ENCODE measurements around the gene KLK3. TPM values are rescaled to one million over a fixed set of nuclear protein-coding genes. Genes with fewer than 3 reads are reported as not detected.

KLK3 gene
- total and polyA plus RNA-seq, 11 donors: not detected

DNA sequence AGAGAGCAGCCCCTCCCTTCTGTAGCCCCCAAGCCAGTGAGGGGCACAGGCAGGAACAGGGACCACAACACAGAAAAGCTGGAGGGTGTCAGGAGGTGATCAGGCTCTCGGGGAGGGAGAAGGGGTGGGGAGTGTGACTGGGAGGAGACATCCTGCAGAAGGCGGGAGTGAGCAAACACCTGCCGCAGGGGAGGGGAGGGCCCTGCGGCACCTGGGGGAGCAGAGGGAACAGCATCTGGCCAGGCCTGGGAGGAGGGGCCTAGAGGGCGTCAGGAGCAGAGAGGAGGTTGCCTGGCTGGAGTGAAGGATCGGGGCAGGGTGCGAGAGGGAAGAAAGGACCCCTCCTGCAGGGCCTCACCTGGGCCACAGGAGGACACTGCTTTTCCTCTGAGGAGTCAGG, 4.2 kb downstream of the KLK3 start:
- TF ChIP-seq CTCF (IDR thresholded peaks at IDR 0.05) (no peak), POLR2A (IDR thresholded peaks at IDR 0.05) (no peak)
- no peaks in the 10 kb centered on the region for H3K9me3 ChIP-seq
- 7 to 19% (median 14%) methylated on average over 7 of the region's 7 CpGs for WGBS, 4 donors
- peaks cover 0 to 52% (median 21%) of the 10 kb centered on the region in 9 donors for H3K27me3 ChIP-seq
- no peaks in the 10 kb centered on the region for H3K4me1 ChIP-seq
- H3K36me3 ChIP-seq: no peaks in the 10 kb centered on the region
- no peak overlapping the region for H3K27ac ChIP-seq
- no peak overlapping the region for H3K4me3 ChIP-seq
- intact Hi-C loops (cut with DNase I): no loop called here
- DNase-seq: no peak
- no peak for ATAC-seq

DNA sequence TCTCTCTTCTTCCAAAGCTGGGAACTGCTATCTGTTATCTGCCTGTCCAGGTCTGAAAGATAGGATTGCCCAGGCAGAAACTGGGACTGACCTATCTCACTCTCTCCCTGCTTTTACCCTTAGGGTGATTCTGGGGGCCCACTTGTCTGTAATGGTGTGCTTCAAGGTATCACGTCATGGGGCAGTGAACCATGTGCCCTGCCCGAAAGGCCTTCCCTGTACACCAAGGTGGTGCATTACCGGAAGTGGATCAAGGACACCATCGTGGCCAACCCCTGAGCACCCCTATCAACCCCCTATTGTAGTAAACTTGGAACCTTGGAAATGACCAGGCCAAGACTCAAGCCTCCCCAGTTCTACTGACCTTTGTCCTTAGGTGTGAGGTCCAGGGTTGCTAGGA, 5.1 kb downstream of the KLK3 start:
- WGBS, 4 donors: 79 to 85% (median 81%) methylated on average over 4 of the region's 4 CpGs
- H3K27ac ChIP-seq: no peak overlapping the region
- DNase-seq (no peak), ATAC-seq (no peak)
- H3K36me3 ChIP-seq: no peaks in the 10 kb centered on the region
- no peak for TF ChIP-seq CTCF (IDR thresholded peaks at IDR 0.05)
- TF ChIP-seq POLR2A (IDR thresholded peaks at IDR 0.05): no peak
- intact Hi-C loops (cut with DNase I): no loop called here
- no peaks in the 10 kb centered on the region for H3K4me1 ChIP-seq
- H3K4me3 ChIP-seq: no peak overlapping the region
- H3K27me3 ChIP-seq: peaks cover 0 to 46% (median 16%) of the 10 kb centered on the region in 9 donors
- H3K9me3 ChIP-seq: no peaks in the 10 kb centered on the region

DNA sequence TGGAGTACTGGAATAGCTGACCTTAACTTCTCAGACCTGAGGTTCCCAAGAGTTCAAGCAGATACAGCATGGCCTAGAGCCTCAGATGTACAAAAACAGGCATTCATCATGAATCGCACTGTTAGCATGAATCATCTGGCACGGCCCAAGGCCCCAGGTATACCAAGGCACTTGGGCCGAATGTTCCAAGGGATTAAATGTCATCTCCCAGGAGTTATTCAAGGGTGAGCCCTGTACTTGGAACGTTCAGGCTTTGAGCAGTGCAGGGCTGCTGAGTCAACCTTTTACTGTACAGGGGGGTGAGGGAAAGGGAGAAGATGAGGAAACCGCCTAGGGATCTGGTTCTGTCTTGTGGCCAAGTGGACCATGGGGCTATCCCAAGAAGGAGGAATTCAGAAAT, 6.3 kb downstream of the KLK3 start:
- Histone ChIP-seq H3K9me3 (no peaks in the 10 kb centered on the region), H3K4me3 (no peak overlapping the region), H3K36me3 (no peaks in the 10 kb centered on the region), H3K4me1 (no peaks in the 10 kb centered on the region), H3K27ac (no peak overlapping the region), H3K27me3 (peaks cover 0 to 48% (median 15%) of the 10 kb centered on the region in 9 donors)
- intact Hi-C loops (cut with DNase I): no loop called here
- 61 to 78% (median 76%) methylated on average over 5 of the region's 5 CpGs for WGBS, 4 donors
- DNase-seq: no peak
- no peak for ATAC-seq
- TF ChIP-seq POLR2A (IDR thresholded peaks at IDR 0.05): no peak
- no peak for TF ChIP-seq CTCF (IDR thresholded peaks at IDR 0.05)

GRCh38 chr19:50861496-50862286, 7.0 kb downstream of the KLK3 start:
- DNase-seq: no peak
- TF ChIP-seq CTCF (IDR thresholded peaks at IDR 0.05) (no peak), POLR2A (IDR thresholded peaks at IDR 0.05) (no peak)
- WGBS, 4 donors: 62 to 77% (median 65%) methylated on average over 7 of the region's 7 CpGs

More at GRCh38 chr19:50861496-50862286, 7.0 kb downstream of the KLK3 start:
- H3K36me3 ChIP-seq: no peaks in the 10 kb centered on the region
- H3K27me3 ChIP-seq: peaks cover 0 to 48% (median 15%) of the 10 kb centered on the region in 9 donors
- no peaks in the 10 kb centered on the region for H3K9me3 ChIP-seq
- no peak for ATAC-seq
- intact Hi-C loops (cut with DNase I): no loop called here
- H3K27ac ChIP-seq: no peak overlapping the region
- H3K4me3 ChIP-seq: no peak overlapping the region
- H3K4me1 ChIP-seq: no peaks in the 10 kb centered on the region

All from heart left ventricle (tissue), 16 donors.